Activated CD4-positive, alpha-beta memory T cell treated with anti-CD3 and anti-CD28 coated beads, Interleukin-2, amount 10 ng/mL, durations not matched to agents 7 days and 5 days (primary cell): ENCODE results near the gene INO80B. TPM values are rescaled to one million over a fixed set of nuclear protein-coding genes. Genes with fewer than 3 reads are reported as not detected.

Experiments used
- CTCF ChIA-PET: fragments of 350-600 bp; sonication (Branson Sonifier 250); formaldehyde crosslinking; loops from one replicate; lab custom pipeline; 2021; ENCODE audit warnings: antibody characterized with exemption, inconsistent platforms; lab: Charles Lee
- POLR2A ChIA-PET: fragments of 350-600 bp; sonication (Branson Sonifier 250); formaldehyde crosslinking; loops from one replicate; lab custom pipeline; 2021; ENCODE audit warnings: antibody characterized with exemption; lab: Charles Lee
- DNase-seq: peaks from one replicate; pipeline ENCODE4 v3.0.0-alpha.2; 2020
- H3K27ac Mint-ChIP-seq: one replicate; pipeline ENCODE4 v1.8.0; 2021; ENCODE audit warnings: mild to moderate bottlenecking, mixed read lengths
- H3K27me3 Mint-ChIP-seq: one replicate; pipeline ENCODE4 v1.8.0; 2021; ENCODE audit warnings: mixed read lengths
- H3K36me3 Mint-ChIP-seq: one replicate; pipeline ENCODE4 v1.8.0; 2021; ENCODE audit warnings: low read depth, mixed read lengths
- H3K4me1 Mint-ChIP-seq: one replicate; pipeline ENCODE4 v1.8.0; 2021; ENCODE audit warnings: mixed read lengths
- H3K4me3 Mint-ChIP-seq: one replicate; pipeline ENCODE4 v1.8.0; 2021; ENCODE audit warnings: mild to moderate bottlenecking, mixed read lengths
- H3K9me3 Mint-ChIP-seq: one replicate; pipeline ENCODE4 v1.8.0; 2021; ENCODE audit warnings: mixed read lengths
- total RNA-seq, 2 experiments: library from RNA; stranded (reverse); gene quantifications; one replicate each; pipeline ENCODE4 v1.2.3, GENCODE V29; 2021

INO80B gene
- total RNA-seq, 2 experiments from 2014 or later, result 39.8 to 40.3 TPM

DNA sequence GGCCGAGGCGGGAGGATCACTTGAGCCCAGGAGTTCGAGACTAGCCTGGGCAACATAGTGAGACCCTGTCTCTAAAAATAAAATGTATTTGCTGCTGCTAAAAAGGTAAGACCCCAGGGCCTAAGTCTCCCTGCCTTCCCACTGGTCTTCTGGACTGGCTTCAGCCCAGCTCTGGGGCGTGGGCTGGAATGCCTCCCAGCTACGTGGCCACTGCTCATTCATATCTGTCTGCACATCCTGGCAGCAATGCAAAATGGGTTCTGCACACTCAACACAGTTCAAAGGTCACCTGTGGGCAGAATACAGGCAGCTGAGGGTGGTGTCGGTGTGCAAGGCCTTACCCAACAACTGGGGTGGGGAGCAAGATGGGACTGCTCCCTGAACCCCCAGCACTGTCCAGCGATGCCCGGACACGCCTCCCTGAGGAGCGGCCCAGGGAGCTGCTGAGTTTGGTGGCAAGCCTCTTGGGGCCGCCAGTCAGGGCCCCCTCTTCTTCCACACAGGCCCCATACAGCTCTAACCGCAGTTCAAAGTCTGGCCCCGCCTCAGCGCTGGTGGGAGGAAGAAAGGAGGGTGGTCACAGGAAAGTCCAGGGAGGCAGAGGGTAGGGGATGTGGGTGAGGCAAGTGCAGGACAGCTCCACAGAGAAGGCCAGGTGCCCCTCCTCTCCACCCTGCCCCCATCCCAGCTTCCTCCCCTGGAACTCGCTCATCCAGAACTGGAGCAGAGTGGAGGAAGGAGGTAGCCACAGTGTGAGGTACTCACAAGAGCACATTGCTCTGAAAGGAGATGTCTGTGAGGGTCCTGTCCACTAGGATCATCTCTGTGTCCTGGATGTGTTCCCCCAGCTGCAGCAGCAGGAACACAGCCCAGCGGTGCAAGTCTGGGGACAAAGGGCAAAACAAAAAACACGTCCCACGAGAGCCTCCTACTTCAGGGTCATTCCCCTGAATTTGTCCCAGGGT lies 25.1 kb upstream of the INO80B start:
- no peak for DNase-seq
- H3K4me1 Mint-ChIP-seq, result no peaks in the 10 kb centered on the region

GRCh38 chr2:74430502-74430901 lies 24.4 kb upstream of the INO80B start:
- no peak overlapping the region for H3K27ac Mint-ChIP-seq
- H3K4me3 Mint-ChIP-seq, result no peak overlapping the region
- peaks cover 3% of the 10 kb centered on the region for H3K36me3 Mint-ChIP-seq
- no peaks in the 10 kb centered on the region for H3K4me1 Mint-ChIP-seq
- ChIA-PET POLR2A (interaction anchor here (1.2 kb wide), 1 partner anchor 13 kb away, joined by 4 read pairs; no protein-coding TSS in a partner anchor), CTCF (interaction anchor here (1.3 kb wide), 1 partner anchor 10 kb away, joined by 4 read pairs; no protein-coding TSS in a partner anchor)
- DNase-seq, result no peak
- no peaks in the 10 kb centered on the region for H3K27me3 Mint-ChIP-seq
- H3K9me3 Mint-ChIP-seq, result no peaks in the 10 kb centered on the region

More for the DNA sequence above, 25.1 kb upstream of the INO80B start:
- no peaks in the 10 kb centered on the region for H3K27me3 Mint-ChIP-seq
- H3K4me3 Mint-ChIP-seq, result no peak overlapping the region
- H3K27ac Mint-ChIP-seq, result no peak overlapping the region
- no peaks in the 10 kb centered on the region for H3K9me3 Mint-ChIP-seq
- H3K36me3 Mint-ChIP-seq, result peaks cover 11% of the 10 kb centered on the region
- CTCF ChIA-PET, result no interaction called here
- POLR2A ChIA-PET, result interaction anchor here (0.6 to 1.0 kb wide), 2 partner anchors 13 to 25 kb away, joined by 3 read pairs; partner anchors contain the start of gene INO80B

- Mint-ChIP-seq H3K27me3 (peaks cover 28% of the 10 kb centered on the region), H3K27ac (no peak overlapping the region), H3K4me1 (peaks cover 5% of the 10 kb centered on the region), H3K9me3 (no peaks in the 10 kb centered on the region), H3K4me3 (no peak overlapping the region), H3K36me3 (no peaks in the 10 kb centered on the region)
- DNase-seq, result no peak
- ChIA-PET POLR2A (no interaction called here), CTCF (no interaction called here)
Observed at GRCh38 chr2:74436111-74436805, 18.6 kb upstream of the INO80B start.

DNA sequence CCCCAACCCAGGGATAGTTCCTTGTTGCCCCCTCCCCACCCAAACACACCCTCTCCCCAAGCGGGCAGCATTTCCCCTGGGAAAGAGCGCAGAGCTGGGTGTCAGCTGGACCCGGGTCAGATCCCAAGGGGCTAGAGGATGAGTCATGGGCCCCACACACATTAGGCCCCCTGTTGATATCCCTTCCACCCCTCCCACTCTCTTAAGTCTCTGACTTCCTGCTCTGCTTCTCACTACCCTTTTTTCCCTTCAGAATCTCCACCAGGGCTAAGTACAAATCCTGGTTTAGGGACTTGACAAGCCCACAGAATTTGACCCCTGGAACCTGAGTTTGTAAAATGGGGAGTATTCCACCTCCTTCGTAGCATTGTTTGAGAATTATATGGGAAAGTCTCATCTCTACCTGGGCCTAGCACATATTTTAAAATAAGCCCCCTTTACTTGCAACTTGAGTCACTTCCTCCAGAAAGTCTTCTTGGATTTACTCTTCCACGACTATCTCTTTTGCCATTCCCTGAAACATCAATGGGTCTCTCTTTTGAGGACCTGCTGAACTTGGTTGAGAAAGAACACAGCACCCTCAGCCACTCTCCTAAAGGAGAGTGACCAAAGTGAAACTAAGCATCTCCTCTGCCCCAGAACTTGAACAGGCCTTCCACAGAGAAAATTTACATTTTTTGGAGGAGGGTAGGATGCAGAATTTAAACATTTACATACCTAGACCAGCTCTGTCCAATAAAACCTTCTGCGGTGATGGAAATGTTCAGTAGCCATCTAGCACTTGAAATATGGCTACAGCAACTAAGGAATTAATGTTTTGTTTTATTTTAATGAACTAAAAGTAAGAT lies 17.8 kb upstream of the INO80B start:
- Mint-ChIP-seq H3K4me1 (peaks cover 8% of the 10 kb centered on the region), H3K27ac (no peak overlapping the region), H3K27me3 (peaks cover 32% of the 10 kb centered on the region), H3K9me3 (no peaks in the 10 kb centered on the region), H3K4me3 (no peak overlapping the region), H3K36me3 (no peaks in the 10 kb centered on the region)
- ChIA-PET CTCF (no interaction called here), POLR2A (no interaction called here)
- no peak for DNase-seq

DNA sequence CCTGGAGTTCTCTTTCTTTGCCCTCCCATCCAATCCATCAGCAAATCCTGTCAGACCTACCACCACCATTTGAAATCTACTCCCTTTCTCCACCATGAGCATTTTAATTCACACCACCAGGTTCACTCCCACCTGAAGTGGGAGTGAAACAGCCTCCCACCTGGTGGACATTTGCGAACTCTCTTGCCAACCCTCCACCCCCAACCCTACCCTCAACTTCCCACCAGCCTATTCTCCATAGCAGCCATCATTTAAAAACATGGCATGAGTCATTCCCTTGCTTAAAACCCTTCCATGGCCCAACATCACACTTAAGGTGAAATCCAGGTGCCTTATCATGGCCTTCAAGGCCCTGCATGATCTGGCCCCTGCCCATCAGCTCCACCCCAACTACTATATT lies 16.6 kb upstream of the INO80B start:
- H3K4me3 Mint-ChIP-seq, result no peak overlapping the region
- no peaks in the 10 kb centered on the region for H3K36me3 Mint-ChIP-seq
- H3K9me3 Mint-ChIP-seq, result no peaks in the 10 kb centered on the region
- H3K27me3 Mint-ChIP-seq, result peaks cover 37% of the 10 kb centered on the region
- H3K4me1 Mint-ChIP-seq, result peaks cover 11% of the 10 kb centered on the region
- POLR2A ChIA-PET, result interaction anchor here (0.9 to 1.7 kb wide), 3 partner anchors 10 to 239 kb away, joined by 3 read pairs; partner anchors contain the start of genes MRPL53 and MTHFD2
- CTCF ChIA-PET, result no interaction called here
- DNase-seq, result no peak
- H3K27ac Mint-ChIP-seq, result no peak overlapping the region

GRCh38 chr2:74439373-74439772 lies 15.5 kb upstream of the INO80B start:
- ChIA-PET POLR2A (interaction anchor here (0.9 to 1.7 kb wide), 5 partner anchors 9 to 240 kb away, joined by 3 to 5 read pairs (median 3); partner anchors contain the start of genes C2orf81, MRPL53, MTHFD2 and WDR54), CTCF (interaction anchor here (1.3 to 1.6 kb wide), 2 partner anchors 38 to 93 kb away, joined by 4 to 5 read pairs; no protein-coding TSS in a partner anchor)
- Mint-ChIP-seq H3K27me3 (peaks cover 43% of the 10 kb centered on the region), H3K27ac (no peak overlapping the region), H3K9me3 (no peaks in the 10 kb centered on the region), H3K4me3 (no peak overlapping the region), H3K36me3 (no peaks in the 10 kb centered on the region), H3K4me1 (peaks cover 11% of the 10 kb centered on the region)
- DNase-seq, result no peak

GRCh38 chr2:74439803-74440377 lies 15.0 kb upstream of the INO80B start:
- Mint-ChIP-seq H3K27me3 (peaks cover 48% of the 10 kb centered on the region), H3K4me3 (no peak overlapping the region)

DNA sequence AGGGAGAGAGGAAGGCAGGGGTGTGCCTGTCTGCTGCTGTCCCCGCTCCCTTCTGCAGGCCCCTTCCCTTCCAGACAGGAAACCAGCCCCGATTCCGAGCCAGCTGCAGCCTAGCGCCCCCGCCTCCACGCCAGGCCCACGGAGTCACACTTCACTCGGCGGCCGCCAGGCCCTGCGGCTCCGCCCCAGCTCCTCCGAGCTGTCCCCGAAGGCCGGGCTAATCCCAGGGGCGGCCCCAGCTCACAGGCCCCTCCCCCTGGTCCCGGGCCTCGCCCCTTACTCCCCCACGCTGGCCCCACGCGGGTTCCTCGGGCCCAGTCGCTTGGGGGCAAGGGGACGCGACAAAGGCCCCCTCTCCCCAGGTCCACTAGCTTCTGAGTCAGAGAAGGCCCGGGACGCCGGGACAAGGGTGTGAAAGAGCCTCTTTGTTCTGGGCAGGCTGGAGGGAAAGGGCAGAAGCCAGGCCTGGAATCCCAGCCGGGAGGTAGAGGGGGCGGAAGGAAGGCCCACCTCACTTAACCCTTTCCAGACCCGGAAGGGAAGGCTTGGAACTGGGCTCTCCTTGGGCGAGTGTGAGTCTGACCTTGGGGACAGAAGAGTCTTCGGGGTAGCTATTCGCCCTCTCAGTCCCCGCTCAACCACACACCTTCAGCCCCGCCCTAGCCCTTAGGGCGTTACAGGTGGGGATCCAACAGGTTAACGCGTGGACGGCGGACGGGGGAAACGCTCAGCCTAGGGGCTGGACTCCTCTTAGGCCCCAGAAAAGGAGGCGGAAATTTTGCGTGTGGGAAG lies 14.3 kb upstream of the INO80B start:
- POLR2A ChIA-PET, result interaction anchor here (0.6 to 1.6 kb wide), 5 partner anchors 10 to 26 kb away, joined by 3 to 5 read pairs (median 3); partner anchors contain the start of genes C2orf81, INO80B and WDR54
- peaks cover 11% of the 10 kb centered on the region for H3K4me1 Mint-ChIP-seq
- DNase-seq, result peak; percentile 42
- no peaks in the 10 kb centered on the region for H3K36me3 Mint-ChIP-seq
- peaks cover 51% of the 10 kb centered on the region for H3K27me3 Mint-ChIP-seq
- H3K27ac Mint-ChIP-seq, result no peak overlapping the region
- peak overlapping the region; percentile 19 for H3K4me3 Mint-ChIP-seq
- CTCF ChIA-PET, result interaction anchor here (1.2 to 1.6 kb wide), 3 partner anchors 9 to 92 kb away, joined by 4 to 5 read pairs (median 4); no protein-coding TSS in a partner anchor
- H3K9me3 Mint-ChIP-seq, result no peaks in the 10 kb centered on the region

More at GRCh38 chr2:74439803-74440377, 15.0 kb upstream of the INO80B start:
- H3K36me3 Mint-ChIP-seq, result no peaks in the 10 kb centered on the region
- no peaks in the 10 kb centered on the region for H3K9me3 Mint-ChIP-seq
- DNase-seq, result no peak
- POLR2A ChIA-PET, result interaction anchor here (0.6 to 1.7 kb wide), 6 partner anchors 11 to 33 kb away, joined by 3 to 5 read pairs (median 3); partner anchors contain the start of genes C2orf81, INO80B, MRPL53 and WDR54
- no peak overlapping the region for H3K27ac Mint-ChIP-seq
- CTCF ChIA-PET, result interaction anchor here (1.2 to 1.6 kb wide), 3 partner anchors 9 to 92 kb away, joined by 4 to 5 read pairs (median 4); no protein-coding TSS in a partner anchor
- peaks cover 11% of the 10 kb centered on the region for H3K4me1 Mint-ChIP-seq

- ChIA-PET POLR2A (interaction anchor here (1.5 kb wide), 1 partner anchor 13 kb away, joined by 5 read pairs; the partner anchor contains the start of gene INO80B), CTCF (interaction anchor here (1.2 to 1.6 kb wide), 2 partner anchors 10 to 91 kb away, joined by 4 to 5 read pairs; no protein-coding TSS in a partner anchor)
- Mint-ChIP-seq H3K27ac (no peak overlapping the region), H3K9me3 (no peaks in the 10 kb centered on the region), H3K4me1 (peaks cover 11% of the 10 kb centered on the region), H3K36me3 (no peaks in the 10 kb centered on the region), H3K27me3 (peaks cover 53% of the 10 kb centered on the region), H3K4me3 (no peak overlapping the region)
- DNase-seq, result no peak
Observed at GRCh38 chr2:74441170-74441689, 13.7 kb upstream of the INO80B start.

- H3K4me3 Mint-ChIP-seq, result peak within 1 kb of the TSS; percentile 66
- ChIA-PET POLR2A (interaction anchor here (1.4 kb wide), 1 partner anchor 13 kb away, joined by 6 read pairs; the partner anchor contains the start of gene INO80B), CTCF (no interaction called here)
- no peaks in the 10 kb centered on the region for H3K36me3 Mint-ChIP-seq
- H3K9me3 Mint-ChIP-seq, result no peaks in the 10 kb centered on the region
- no peak within 1 kb of the TSS for H3K27ac Mint-ChIP-seq
- H3K4me1 Mint-ChIP-seq, result peaks cover 11% of the 10 kb centered on the region
- H3K27me3 Mint-ChIP-seq, result peaks cover 53% of the 10 kb centered on the region
- peak; percentile 32 for DNase-seq
Observed at GRCh38 chr2:74441690-74442482, 13.0 kb upstream of the INO80B start, which contains the start of gene RTKN. TSS of gene RTKN (minus strand) at chr2:74441937. CDS start at chr2:74441816, 121 bp downstream.
